SK-N-MC (cell line): ENCODE results near the gene ADAMTSL1.

Source experiments
- EZH2 ChIP-seq: fragments of 200-600 bp; sonication (generic); IDR thresholded peaks from one replicate; pipeline ENCODE4 v1.6.1; 2017; ENCODE audit warnings: antibody characterized with exemption
- POLR2AphosphoS5 ChIP-seq: IDR thresholded peaks from 2 replicates; pipeline ENCODE4 v1.6.1; 2012; ENCODE audit warnings: mild to moderate bottlenecking, low read depth, low read length, borderline replicate concordance

DNA sequence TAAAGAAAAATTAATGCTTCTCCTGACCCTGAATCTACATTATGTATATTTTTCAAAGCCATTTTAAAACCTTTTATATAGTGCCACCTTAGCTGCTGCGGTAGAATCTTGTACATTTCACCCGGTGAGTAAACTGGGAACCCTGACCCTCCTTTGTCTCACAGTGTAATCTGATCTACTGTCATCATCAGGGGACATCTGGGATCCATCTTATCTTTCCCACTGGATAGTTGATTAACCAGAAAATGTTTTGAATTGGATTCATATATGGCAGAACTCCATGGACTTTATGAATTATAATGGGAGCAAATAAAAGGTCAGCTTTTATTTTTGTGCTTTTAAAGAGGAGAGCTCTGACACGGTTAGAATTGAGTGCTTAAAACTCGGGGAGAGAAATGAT, 95.0 kb downstream of the ADAMTSL1 start:
- TF ChIP-seq POLR2AphosphoS5 (no peak), EZH2 (no peak)
